AG04449 (cell line): ENCODE results near the gene DHX9.

Experiments used
- CTCF ChIA-PET: fragments of 350-600 bp; formaldehyde crosslinking; extraction: SDS; loops from one replicate; lab custom pipeline; 2021; ENCODE audit warnings: antibody characterized with exemption; lab: Yijun Ruan, JAX
- POLR2A ChIA-PET: fragments of 400-600, 350-600 bp; formaldehyde crosslinking; extraction: SDS; loops from one replicate; lab custom pipeline; 2020; ENCODE audit warnings: antibody characterized with exemption, inconsistent platforms; lab: Yijun Ruan, JAX
- DNase-seq: peaks from one replicate; pipeline ENCODE4 v3.0.0-alpha.2; 2010; ENCODE audit warnings: low read depth, low spot score
- H3K4me3 ChIP-seq: 2 replicates; pipeline ENCODE4 v1.5.1; 2011; ENCODE audit warnings: low read depth, mild to moderate bottlenecking, control low read depth, low read length
- CTCF ChIP-seq: IDR thresholded peaks from one replicate; pipeline ENCODE4 v1.5.1; 2011; ENCODE audit warnings: mild to moderate bottlenecking, moderate library complexity, low read length, control low read depth, inconsistent platforms; ENCODE audit not compliant: insufficient read depth; ENCODE audit errors: missing control alignments

Gene DHX9

GRCh38 chr1:182811975-182812722, 27.0 kb upstream of the DHX9 start:
- TF ChIP-seq CTCF = no peak
- ChIA-PET POLR2A (no interaction called here), CTCF (interaction anchor here (1.4 kb wide), 1 partner anchor 218 kb away, joined by 3 read pairs; no protein-coding TSS in a partner anchor)
- no peak for DNase-seq
- no peak overlapping the region for H3K4me3 ChIP-seq

GRCh38 chr1:182816863-182817262, 22.3 kb upstream of the DHX9 start:
- CTCF ChIA-PET = no interaction called here
- POLR2A ChIA-PET = no interaction called here
- no peak for DNase-seq

GRCh38 chr1:182817802-182818201, 21.3 kb upstream of the DHX9 start:
- POLR2A ChIA-PET = no interaction called here
- no peak for DNase-seq
- TF ChIP-seq CTCF = no peak
- no peak overlapping the region for H3K4me3 ChIP-seq
- CTCF ChIA-PET = interaction anchor here (1.1 kb wide), 1 partner anchor 8 kb away, joined by 3 read pairs; no protein-coding TSS in a partner anchor

More at GRCh38 chr1:182816863-182817262, 22.3 kb upstream of the DHX9 start:
- H3K4me3 ChIP-seq = no peak overlapping the region
- TF ChIP-seq CTCF = no peak

- ChIA-PET POLR2A (no interaction called here), CTCF (no interaction called here)
- no peak overlapping the region for H3K4me3 ChIP-seq
- TF ChIP-seq CTCF = no peak
- no peak for DNase-seq
These were observed 15.9 kb upstream of the DHX9 start for GRCh38 chr1:182823220-182823619.

GRCh38 chr1:182826892-182827291, 12.3 kb upstream of the DHX9 start:
- ChIA-PET POLR2A (no interaction called here), CTCF (no interaction called here)
- DNase-seq = no peak
- TF ChIP-seq CTCF = no peak
- H3K4me3 ChIP-seq = no peak overlapping the region

GRCh38 chr1:182829285-182829932, 9.7 kb upstream of the DHX9 start:
- TF ChIP-seq CTCF = no peak
- H3K4me3 ChIP-seq = no peak overlapping the region
- POLR2A ChIA-PET = no interaction called here
- CTCF ChIA-PET = no interaction called here
- no peak for DNase-seq
